Astrocyte of the spinal cord (primary cell): Measurements from ENCODE around the gene SERINC5.

Experiments used
- DNase-seq: peaks from one replicate; pipeline ENCODE4 v3.0.0; 2011; ENCODE audit warnings: low read depth, low spot score
- H3K4me3 ChIP-seq: 2 replicates; pipeline ENCODE4 v1.5.1; 2011; ENCODE audit warnings: low read depth, mild to moderate bottlenecking, low read length, moderate library complexity
- in situ Hi-C: cut with HindIII; loops from 2 replicates; pipeline ENCODE4 v1.10.0; 2017; ENCODE audit warnings: low sequenced_read_pairs
- TF ChIP-seq, protein P1 (sequence below): IDR thresholded peaks from 2 replicates; pipeline ENCODE4 v1.5.1; 2012; ENCODE audit warnings: low read depth, mild to moderate bottlenecking, low read length, inconsistent platforms

SERINC5 gene

DNA sequence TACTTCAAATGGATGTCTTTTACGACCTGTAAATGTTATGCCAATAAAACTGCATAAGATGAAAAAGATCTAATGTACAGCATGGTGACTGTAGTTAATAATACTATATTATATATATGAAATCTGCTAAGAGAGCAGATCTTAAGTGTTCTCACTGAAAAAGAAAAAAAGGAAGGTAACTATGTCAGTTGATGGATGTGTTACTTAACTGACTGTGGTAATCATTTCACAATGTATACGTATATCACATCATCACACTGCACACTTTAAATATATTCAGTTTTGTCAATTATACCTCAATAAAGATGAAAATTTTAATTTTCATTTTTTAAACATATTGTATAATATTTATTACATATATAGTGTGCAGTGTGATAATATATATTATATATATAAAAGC, 188.8 kb downstream of the SERINC5 start:
- no peak overlapping the region for H3K4me3 ChIP-seq
- in situ Hi-C loops, result no loop called here
- TF ChIP-seq, protein P1, sequence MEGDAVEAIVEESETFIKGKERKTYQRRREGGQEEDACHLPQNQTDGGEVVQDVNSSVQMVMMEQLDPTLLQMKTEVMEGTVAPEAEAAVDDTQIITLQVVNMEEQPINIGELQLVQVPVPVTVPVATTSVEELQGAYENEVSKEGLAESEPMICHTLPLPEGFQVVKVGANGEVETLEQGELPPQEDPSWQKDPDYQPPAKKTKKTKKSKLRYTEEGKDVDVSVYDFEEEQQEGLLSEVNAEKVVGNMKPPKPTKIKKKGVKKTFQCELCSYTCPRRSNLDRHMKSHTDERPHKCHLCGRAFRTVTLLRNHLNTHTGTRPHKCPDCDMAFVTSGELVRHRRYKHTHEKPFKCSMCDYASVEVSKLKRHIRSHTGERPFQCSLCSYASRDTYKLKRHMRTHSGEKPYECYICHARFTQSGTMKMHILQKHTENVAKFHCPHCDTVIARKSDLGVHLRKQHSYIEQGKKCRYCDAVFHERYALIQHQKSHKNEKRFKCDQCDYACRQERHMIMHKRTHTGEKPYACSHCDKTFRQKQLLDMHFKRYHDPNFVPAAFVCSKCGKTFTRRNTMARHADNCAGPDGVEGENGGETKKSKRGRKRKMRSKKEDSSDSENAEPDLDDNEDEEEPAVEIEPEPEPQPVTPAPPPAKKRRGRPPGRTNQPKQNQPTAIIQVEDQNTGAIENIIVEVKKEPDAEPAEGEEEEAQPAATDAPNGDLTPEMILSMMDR, result no peak
- no peak for DNase-seq

GRCh38 chr5:80064124-80064523, 191.7 kb downstream of the SERINC5 start:
- no peak for DNase-seq
- in situ Hi-C loops, result no loop called here
- no peak overlapping the region for H3K4me3 ChIP-seq
- TF ChIP-seq, protein P1, result no peak
